ENCODE data around the gene TIMM10. TPM values are rescaled to one million over a fixed set of nuclear protein-coding genes. Genes with fewer than 3 reads are reported as not detected.

Gene TIMM10
- total RNA-seq, 2 experiments from 2014 or later = 75.2 to 84.2 TPM

- Mint-ChIP-seq H3K36me3 (ENCODE audit: low read depth) (peaks cover 38% of the 10 kb centered on the region), H3K27ac (no peak overlapping the region), H3K9me3 (no peaks in the 10 kb centered on the region), H3K27me3 (no peaks in the 10 kb centered on the region), H3K4me3 (no peak overlapping the region), H3K4me1 (ENCODE audit: low read depth) (peaks cover 32% of the 10 kb centered on the region)
- intact Hi-C loops (cut with micrococcal nuclease) = no loop called here
- ATAC-seq (no peak), DNase-seq (no peak)
- ChIA-PET CTCF (interaction anchor here (0.7 to 1.5 kb wide), 4 partner anchors 12 to 89 kb away, joined by 3 read pairs; no protein-coding TSS in a partner anchor), POLR2A (no interaction called here)
- no peak for TF ChIP-seq CTCF (IDR thresholded peaks at IDR 0.05)
Observed at GRCh38 chr11:57560146-57560545, 29.6 kb upstream of the TIMM10 start.

GRCh38 chr11:57556041-57556440 is 25.5 kb upstream of the TIMM10 start:
- ChIA-PET POLR2A (no interaction called here), CTCF (no interaction called here)
- intact Hi-C loops (cut with micrococcal nuclease) = no loop called here
- Mint-ChIP-seq H3K27me3 (no peaks in the 10 kb centered on the region), H3K4me1 (ENCODE audit: low read depth) (peaks cover 4% of the 10 kb centered on the region), H3K9me3 (no peaks in the 10 kb centered on the region), H3K36me3 (ENCODE audit: low read depth) (peaks cover 48% of the 10 kb centered on the region), H3K4me3 (no peak overlapping the region), H3K27ac (no peak overlapping the region)
- DNase-seq (no peak), ATAC-seq (no peak)
- TF ChIP-seq CTCF (IDR thresholded peaks at IDR 0.05) = no peak

GRCh38 chr11:57555393-57555792 is 24.8 kb upstream of the TIMM10 start:
- intact Hi-C loops (cut with micrococcal nuclease) = no loop called here
- DNase-seq (no peak), ATAC-seq (no peak)
- Mint-ChIP-seq H3K36me3 (ENCODE audit: low read depth) (peaks cover 48% of the 10 kb centered on the region), H3K9me3 (no peaks in the 10 kb centered on the region), H3K27me3 (no peaks in the 10 kb centered on the region), H3K4me3 (no peak overlapping the region), H3K27ac (no peak overlapping the region), H3K4me1 (ENCODE audit: low read depth) (peaks cover 2% of the 10 kb centered on the region)
- CTCF ChIA-PET = interaction anchor here (1.0 to 1.3 kb wide), 3 partner anchors 62 to 89 kb away, joined by 3 to 4 read pairs (median 3); no protein-coding TSS in a partner anchor
- POLR2A ChIA-PET = no interaction called here
- TF ChIP-seq CTCF (IDR thresholded peaks at IDR 0.05) = no peak

GRCh38 chr11:57552479-57552878 is 21.9 kb upstream of the TIMM10 start:
- CTCF ChIA-PET = interaction anchor here (2.0 kb wide), 1 partner anchor 16 kb away, joined by 8 read pairs; the partner anchor contains the start of gene UBE2L6
- H3K27me3 Mint-ChIP-seq = no peaks in the 10 kb centered on the region
- DNase-seq = no peak
- H3K4me3 Mint-ChIP-seq = no peak overlapping the region
- intact Hi-C loops (cut with micrococcal nuclease) = no loop called here
- H3K4me1 Mint-ChIP-seq (ENCODE audit: low read depth) = peaks cover 13% of the 10 kb centered on the region
- H3K27ac Mint-ChIP-seq = peak overlapping the region; percentile 24
- peaks cover 52% of the 10 kb centered on the region for H3K36me3 Mint-ChIP-seq (ENCODE audit: low read depth)
- H3K9me3 Mint-ChIP-seq = no peaks in the 10 kb centered on the region
- no peak for ATAC-seq
- POLR2A ChIA-PET = interaction anchor here (1.4 kb wide), 1 partner anchor 76 kb away, joined by 3 read pairs; no protein-coding TSS in a partner anchor
- TF ChIP-seq CTCF (IDR thresholded peaks at IDR 0.05) = no peak

GRCh38 chr11:57551941-57552340 is 21.4 kb upstream of the TIMM10 start:
- no peaks in the 10 kb centered on the region for H3K27me3 Mint-ChIP-seq
- H3K36me3 Mint-ChIP-seq (ENCODE audit: low read depth) = peaks cover 48% of the 10 kb centered on the region
- ATAC-seq = no peak
- H3K9me3 Mint-ChIP-seq = no peaks in the 10 kb centered on the region
- TF ChIP-seq CTCF (IDR thresholded peaks at IDR 0.05) = no peak
- peaks cover 18% of the 10 kb centered on the region for H3K4me1 Mint-ChIP-seq (ENCODE audit: low read depth)
- intact Hi-C loops (cut with micrococcal nuclease) = no loop called here
- POLR2A ChIA-PET = interaction anchor here (1.4 to 1.5 kb wide), 2 partner anchors 13 to 76 kb away, joined by 3 to 4 read pairs; no protein-coding TSS in a partner anchor
- no peak overlapping the region for H3K4me3 Mint-ChIP-seq
- CTCF ChIA-PET = interaction anchor here (1.7 to 2.0 kb wide), 2 partner anchors 16 to 93 kb away, joined by 4 to 8 read pairs; partner anchors contain the start of gene UBE2L6
- DNase-seq = no peak
- no peak overlapping the region for H3K27ac Mint-ChIP-seq
